ENCODE measurements around the gene KMT2E. TPM values are rescaled to one million over a fixed set of nuclear protein-coding genes. Genes with fewer than 3 reads are reported as not detected.

Gene KMT2E
- total RNA-seq, 1 donor from 2014 or later = 40.2 TPM

GRCh38 chr7:105035349-105035748 lies 21.3 kb downstream of the KMT2E start:
- Histone ChIP-seq H3K36me3 (no peaks in the 10 kb centered on the region), H3K4me3 (no peak overlapping the region), H3K27me3 (ENCODE audit: low read depth) (no peaks in the 10 kb centered on the region), H3K4me1 (peaks cover 92% of the 10 kb centered on the region), H3K27ac (replicated peaks) (peak overlapping the region; percentile 53), H3K9me3 (replicated peaks) (no peaks in the 10 kb centered on the region)
- no peak for DNase-seq
- intact Hi-C loops (cut with micrococcal nuclease) = no loop called here
- TF ChIP-seq CTCF (IDR thresholded peaks at IDR 0.05; ENCODE audit: borderline replicate concordance) = no peak

- no peak for TF ChIP-seq CTCF (IDR thresholded peaks at IDR 0.05; ENCODE audit: borderline replicate concordance)
- intact Hi-C loops (cut with micrococcal nuclease) = no loop called here
- Histone ChIP-seq H3K4me1 (peaks cover 92% of the 10 kb centered on the region), H3K9me3 (replicated peaks) (no peaks in the 10 kb centered on the region), H3K36me3 (peaks cover 5% of the 10 kb centered on the region), H3K27me3 (ENCODE audit: low read depth) (no peaks in the 10 kb centered on the region), H3K4me3 (no peak overlapping the region), H3K27ac (replicated peaks) (peak overlapping the region; percentile 53)
- DNase-seq = no peak
Observed at GRCh38 chr7:105036217-105037168, 22.5 kb downstream of the KMT2E start.

- peak overlapping the region; percentile 39 for H3K27ac ChIP-seq (replicated peaks)
- peaks cover 94% of the 10 kb centered on the region for H3K4me1 ChIP-seq
- intact Hi-C loops (cut with micrococcal nuclease) = no loop called here
- H3K27me3 ChIP-seq (ENCODE audit: low read depth) = no peaks in the 10 kb centered on the region
- DNase-seq = no peak
- H3K4me3 ChIP-seq = no peak overlapping the region
- peaks cover 14% of the 10 kb centered on the region for H3K36me3 ChIP-seq
- H3K9me3 ChIP-seq (replicated peaks) = no peaks in the 10 kb centered on the region
- TF ChIP-seq CTCF (IDR thresholded peaks at IDR 0.05; ENCODE audit: borderline replicate concordance) = no peak
Observed at GRCh38 chr7:105037319-105037718, 23.3 kb downstream of the KMT2E start.

- H3K4me3 ChIP-seq = no peak overlapping the region
- peaks cover 77% of the 10 kb centered on the region for H3K4me1 ChIP-seq
- no peaks in the 10 kb centered on the region for H3K27me3 ChIP-seq (ENCODE audit: low read depth)
- no peak overlapping the region for H3K27ac ChIP-seq (replicated peaks)
- H3K36me3 ChIP-seq = peaks cover 52% of the 10 kb centered on the region
- no peak for TF ChIP-seq CTCF (IDR thresholded peaks at IDR 0.05; ENCODE audit: borderline replicate concordance)
- no peaks in the 10 kb centered on the region for H3K9me3 ChIP-seq (replicated peaks)
- DNase-seq = no peak
- intact Hi-C loops (cut with micrococcal nuclease) = no loop called here
Observed at GRCh38 chr7:105044449-105045070, 30.6 kb downstream of the KMT2E start.

GRCh38 chr7:105046414-105046813 lies 32.4 kb downstream of the KMT2E start:
- TF ChIP-seq CTCF (IDR thresholded peaks at IDR 0.05; ENCODE audit: borderline replicate concordance) = no peak
- Histone ChIP-seq H3K27me3 (ENCODE audit: low read depth) (no peaks in the 10 kb centered on the region), H3K36me3 (peaks cover 54% of the 10 kb centered on the region), H3K9me3 (replicated peaks) (no peaks in the 10 kb centered on the region), H3K4me3 (no peak overlapping the region), H3K27ac (replicated peaks) (peak overlapping the region; percentile 1), H3K4me1 (peaks cover 66% of the 10 kb centered on the region)
- intact Hi-C loops (cut with micrococcal nuclease) = no loop called here
- no peak for DNase-seq
